ENCODE results near the gene MBD2. TPM values are rescaled to one million over a fixed set of nuclear protein-coding genes. Genes with fewer than 3 reads are reported as not detected.
A peak's percentile ranks its signal among the peaks of the same experiment; 100 is the strongest.

The MBD2 gene
- total RNA-seq, 1 donor from 2014 or later = 52.2 TPM

DNA sequence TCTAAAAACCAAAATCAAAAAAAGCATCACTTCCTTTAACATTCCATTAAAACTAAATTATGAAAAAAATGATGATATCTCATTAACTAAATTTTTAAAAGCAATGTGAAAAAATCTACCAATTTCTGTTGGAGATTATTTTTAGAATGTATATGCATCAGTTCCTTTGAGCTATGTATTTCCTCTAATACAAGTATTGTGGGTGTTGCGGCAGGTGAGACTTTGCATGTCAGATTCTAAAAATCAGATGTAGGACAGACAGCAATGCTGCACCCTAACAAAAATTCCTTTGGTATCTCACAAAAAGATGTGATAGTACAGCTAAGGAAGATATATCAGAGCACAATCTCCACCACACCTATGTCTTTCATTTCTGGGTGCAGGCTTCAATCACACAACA, 6.8 kb downstream of the MBD2 start:
- DNase-seq (ENCODE audit: low spot score) = no peak
- H3K4me3 Mint-ChIP-seq (ENCODE audit: unreplicated experiment) = no peak overlapping the region
- H3K4me1 Mint-ChIP-seq (ENCODE audit: low read depth) = peaks cover 50% of the 10 kb centered on the region
- TF ChIP-seq, protein P1, sequence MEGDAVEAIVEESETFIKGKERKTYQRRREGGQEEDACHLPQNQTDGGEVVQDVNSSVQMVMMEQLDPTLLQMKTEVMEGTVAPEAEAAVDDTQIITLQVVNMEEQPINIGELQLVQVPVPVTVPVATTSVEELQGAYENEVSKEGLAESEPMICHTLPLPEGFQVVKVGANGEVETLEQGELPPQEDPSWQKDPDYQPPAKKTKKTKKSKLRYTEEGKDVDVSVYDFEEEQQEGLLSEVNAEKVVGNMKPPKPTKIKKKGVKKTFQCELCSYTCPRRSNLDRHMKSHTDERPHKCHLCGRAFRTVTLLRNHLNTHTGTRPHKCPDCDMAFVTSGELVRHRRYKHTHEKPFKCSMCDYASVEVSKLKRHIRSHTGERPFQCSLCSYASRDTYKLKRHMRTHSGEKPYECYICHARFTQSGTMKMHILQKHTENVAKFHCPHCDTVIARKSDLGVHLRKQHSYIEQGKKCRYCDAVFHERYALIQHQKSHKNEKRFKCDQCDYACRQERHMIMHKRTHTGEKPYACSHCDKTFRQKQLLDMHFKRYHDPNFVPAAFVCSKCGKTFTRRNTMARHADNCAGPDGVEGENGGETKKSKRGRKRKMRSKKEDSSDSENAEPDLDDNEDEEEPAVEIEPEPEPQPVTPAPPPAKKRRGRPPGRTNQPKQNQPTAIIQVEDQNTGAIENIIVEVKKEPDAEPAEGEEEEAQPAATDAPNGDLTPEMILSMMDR (IDR thresholded peaks at IDR 0.05) = no peak
- no peak overlapping the region for H3K27ac Mint-ChIP-seq (ENCODE audit: unreplicated experiment)
- H3K36me3 Mint-ChIP-seq (ENCODE audit: low read depth) = no peaks in the 10 kb centered on the region
- H3K27me3 Mint-ChIP-seq (ENCODE audit: low read depth) = no peaks in the 10 kb centered on the region
- no peaks in the 10 kb centered on the region for H3K9me3 Mint-ChIP-seq (ENCODE audit: low read depth)

- no peaks in the 10 kb centered on the region for H3K36me3 Mint-ChIP-seq (ENCODE audit: low read depth)
- TF ChIP-seq, protein P1 (IDR thresholded peaks at IDR 0.05) = no peak
- H3K4me3 Mint-ChIP-seq (ENCODE audit: unreplicated experiment) = no peak overlapping the region
- DNase-seq (ENCODE audit: low spot score) = no peak
- peaks cover 41% of the 10 kb centered on the region for H3K4me1 Mint-ChIP-seq (ENCODE audit: low read depth)
- no peaks in the 10 kb centered on the region for H3K27me3 Mint-ChIP-seq (ENCODE audit: low read depth)
- peak overlapping the region; percentile 51 for H3K27ac Mint-ChIP-seq (ENCODE audit: unreplicated experiment)
- no peaks in the 10 kb centered on the region for H3K9me3 Mint-ChIP-seq (ENCODE audit: low read depth)
These were observed 9.4 kb downstream of the MBD2 start for GRCh38 chr18:54215069-54215468.

DNA sequence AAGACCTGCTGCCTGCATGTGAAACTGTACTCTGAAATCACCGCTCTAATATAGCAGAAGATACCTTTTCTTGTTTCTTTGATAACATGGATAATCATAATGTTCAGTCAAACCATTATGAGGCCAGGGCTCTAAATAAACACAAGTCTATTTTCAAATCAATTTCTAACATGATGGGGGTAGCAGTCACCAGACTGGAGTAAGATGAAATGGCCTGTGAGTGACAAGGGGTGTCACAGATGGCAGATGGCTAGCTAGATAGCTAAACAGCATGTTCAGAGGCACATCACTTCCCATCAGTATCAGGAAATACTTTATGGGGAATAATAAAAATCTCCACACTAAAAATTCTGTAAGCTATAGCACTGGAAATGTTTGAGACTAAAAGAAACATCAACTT, 14.0 kb downstream of the MBD2 start:
- Mint-ChIP-seq H3K9me3 (ENCODE audit: low read depth) (no peaks in the 10 kb centered on the region), H3K36me3 (ENCODE audit: low read depth) (no peaks in the 10 kb centered on the region), H3K27me3 (ENCODE audit: low read depth) (no peaks in the 10 kb centered on the region), H3K4me1 (ENCODE audit: low read depth) (peaks cover 46% of the 10 kb centered on the region), H3K4me3 (ENCODE audit: unreplicated experiment) (no peak overlapping the region), H3K27ac (ENCODE audit: unreplicated experiment) (no peak overlapping the region)
- TF ChIP-seq, protein P1 (IDR thresholded peaks at IDR 0.05) = no peak
- DNase-seq (ENCODE audit: low spot score) = no peak

DNA sequence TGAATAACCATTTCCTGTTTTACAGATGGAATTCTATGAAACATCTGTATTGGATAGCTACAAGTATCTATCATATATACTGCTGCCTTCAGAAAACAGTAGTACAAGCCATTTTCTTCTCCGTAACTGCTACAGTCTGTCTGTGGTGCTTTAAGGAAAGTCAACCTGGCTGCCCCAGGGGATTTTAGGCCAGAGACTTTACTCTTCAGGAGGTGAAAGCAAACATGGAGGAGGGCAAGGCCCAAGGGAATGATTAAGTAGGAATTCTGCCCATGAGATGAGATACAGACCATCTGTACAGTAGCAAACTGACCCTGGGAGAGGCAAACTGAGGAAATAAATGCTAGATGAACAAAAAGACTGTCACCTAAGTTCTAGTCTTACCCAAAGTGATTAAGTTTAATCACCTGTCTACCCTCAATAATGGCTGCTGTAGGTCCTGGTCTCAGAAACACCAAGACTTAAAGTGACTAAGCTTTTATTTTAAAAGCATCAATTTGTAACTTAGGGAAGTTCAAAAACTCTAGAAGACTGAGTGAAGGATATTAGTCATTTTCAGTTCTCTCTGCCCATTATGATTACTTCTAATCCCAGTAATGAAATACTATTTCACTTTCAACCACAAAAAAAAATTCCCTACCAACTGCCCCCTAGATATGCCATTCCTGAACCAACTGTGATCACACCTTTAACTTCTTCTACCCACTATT, 14.8 kb downstream of the MBD2 start:
- no peaks in the 10 kb centered on the region for H3K36me3 Mint-ChIP-seq (ENCODE audit: low read depth)
- H3K9me3 Mint-ChIP-seq (ENCODE audit: low read depth) = no peaks in the 10 kb centered on the region
- H3K27me3 Mint-ChIP-seq (ENCODE audit: low read depth) = no peaks in the 10 kb centered on the region
- H3K27ac Mint-ChIP-seq (ENCODE audit: unreplicated experiment) = peak overlapping the region; percentile 92
- H3K4me3 Mint-ChIP-seq (ENCODE audit: unreplicated experiment) = no peak overlapping the region
- TF ChIP-seq, protein P1 (IDR thresholded peaks at IDR 0.05) = no peak
- H3K4me1 Mint-ChIP-seq (ENCODE audit: low read depth) = peaks cover 44% of the 10 kb centered on the region
- no peak for DNase-seq (ENCODE audit: low spot score)

GRCh38 chr18:54206447-54206846, 18.0 kb downstream of the MBD2 start:
- Mint-ChIP-seq H3K4me3 (ENCODE audit: unreplicated experiment) (no peak overlapping the region), H3K9me3 (ENCODE audit: low read depth) (no peaks in the 10 kb centered on the region), H3K27ac (ENCODE audit: unreplicated experiment) (no peak overlapping the region), H3K27me3 (ENCODE audit: low read depth) (no peaks in the 10 kb centered on the region), H3K4me1 (ENCODE audit: low read depth) (peaks cover 40% of the 10 kb centered on the region), H3K36me3 (ENCODE audit: low read depth) (peaks cover 5% of the 10 kb centered on the region)
- TF ChIP-seq, protein P1 (IDR thresholded peaks at IDR 0.05) = no peak
- no peak for DNase-seq (ENCODE audit: low spot score)
